ENCODE measurements around the gene SLC16A14.

- TF ChIP-seq, protein P1, sequence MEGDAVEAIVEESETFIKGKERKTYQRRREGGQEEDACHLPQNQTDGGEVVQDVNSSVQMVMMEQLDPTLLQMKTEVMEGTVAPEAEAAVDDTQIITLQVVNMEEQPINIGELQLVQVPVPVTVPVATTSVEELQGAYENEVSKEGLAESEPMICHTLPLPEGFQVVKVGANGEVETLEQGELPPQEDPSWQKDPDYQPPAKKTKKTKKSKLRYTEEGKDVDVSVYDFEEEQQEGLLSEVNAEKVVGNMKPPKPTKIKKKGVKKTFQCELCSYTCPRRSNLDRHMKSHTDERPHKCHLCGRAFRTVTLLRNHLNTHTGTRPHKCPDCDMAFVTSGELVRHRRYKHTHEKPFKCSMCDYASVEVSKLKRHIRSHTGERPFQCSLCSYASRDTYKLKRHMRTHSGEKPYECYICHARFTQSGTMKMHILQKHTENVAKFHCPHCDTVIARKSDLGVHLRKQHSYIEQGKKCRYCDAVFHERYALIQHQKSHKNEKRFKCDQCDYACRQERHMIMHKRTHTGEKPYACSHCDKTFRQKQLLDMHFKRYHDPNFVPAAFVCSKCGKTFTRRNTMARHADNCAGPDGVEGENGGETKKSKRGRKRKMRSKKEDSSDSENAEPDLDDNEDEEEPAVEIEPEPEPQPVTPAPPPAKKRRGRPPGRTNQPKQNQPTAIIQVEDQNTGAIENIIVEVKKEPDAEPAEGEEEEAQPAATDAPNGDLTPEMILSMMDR (IDR thresholded peaks at IDR 0.05): no peak
- no peak for TF ChIP-seq POLR2A (IDR thresholded peaks at IDR 0.05)
These were observed 22.2 kb upstream of the SLC16A14 start for GRCh38 chr2:230090967-230091366.
